AG08395 (cell line): ENCODE results near the gene SSUH2.

ENCODE experiments used
- DNase-seq: peaks from one replicate; pipeline ENCODE4 v3.0.0; 2012; ENCODE audit warnings: mixed read lengths, low spot score

Gene SSUH2

DNA sequence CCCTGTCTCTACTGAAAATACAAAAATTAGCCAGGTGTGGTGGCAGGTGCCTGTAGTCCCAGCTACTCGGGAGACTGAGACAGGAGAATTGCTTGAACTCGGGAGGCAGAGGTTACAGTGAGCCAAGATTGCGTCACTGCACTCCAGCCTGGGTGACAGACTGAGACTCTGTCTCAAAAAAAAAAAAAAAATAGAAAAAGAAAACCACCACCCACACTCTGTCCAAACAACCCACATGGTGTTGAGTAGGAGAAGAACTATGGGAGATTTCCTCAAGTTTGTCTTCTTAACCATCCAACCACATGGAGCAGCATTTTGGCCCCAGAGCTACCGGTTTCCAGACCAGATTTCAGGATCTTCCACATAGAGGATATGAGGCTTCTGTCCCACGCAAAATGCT is 64.2 kb downstream of the SSUH2 start:
- peak; percentile 23 for DNase-seq

DNA sequence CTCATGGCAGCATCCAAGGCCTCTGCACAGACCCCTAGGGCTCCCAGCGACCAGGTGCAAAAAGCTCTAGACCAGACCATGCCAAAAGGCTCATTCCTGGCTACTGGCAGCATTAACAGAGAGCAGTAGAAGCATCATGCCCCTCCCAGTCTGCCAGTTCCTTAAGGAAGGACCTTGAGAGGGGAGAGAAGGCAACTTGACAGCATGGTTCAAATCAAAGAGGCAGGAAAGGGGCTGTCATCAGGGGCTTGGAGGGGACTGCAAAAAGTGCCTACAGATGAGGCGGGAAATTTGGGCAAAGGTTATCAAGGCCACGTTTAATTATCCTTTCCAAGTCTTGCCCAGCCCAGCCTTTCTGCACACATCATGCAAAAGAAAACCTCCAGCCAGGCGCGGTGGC is 64.7 kb downstream of the SSUH2 start:
- DNase-seq = no peak

DNA sequence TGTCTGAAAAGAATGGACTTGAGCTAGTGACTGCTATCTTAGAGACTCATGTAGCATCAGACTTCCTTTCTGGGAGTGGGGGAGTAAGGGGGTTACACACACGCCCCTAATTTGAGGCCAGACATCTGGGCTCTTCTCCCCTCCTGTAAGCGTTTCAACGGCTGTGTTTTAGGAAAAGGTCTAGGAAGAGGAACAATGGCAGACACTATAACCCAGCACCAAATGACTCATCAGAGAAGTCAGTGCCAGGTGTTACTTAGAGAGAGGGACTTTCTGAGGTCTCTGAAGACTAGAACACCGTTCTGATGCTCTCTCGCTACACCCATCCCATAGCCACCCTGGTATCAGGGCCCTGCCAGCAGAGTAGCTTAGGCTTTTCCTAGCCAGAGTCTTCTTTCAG is 65.5 kb downstream of the SSUH2 start:
- no peak for DNase-seq

DNA sequence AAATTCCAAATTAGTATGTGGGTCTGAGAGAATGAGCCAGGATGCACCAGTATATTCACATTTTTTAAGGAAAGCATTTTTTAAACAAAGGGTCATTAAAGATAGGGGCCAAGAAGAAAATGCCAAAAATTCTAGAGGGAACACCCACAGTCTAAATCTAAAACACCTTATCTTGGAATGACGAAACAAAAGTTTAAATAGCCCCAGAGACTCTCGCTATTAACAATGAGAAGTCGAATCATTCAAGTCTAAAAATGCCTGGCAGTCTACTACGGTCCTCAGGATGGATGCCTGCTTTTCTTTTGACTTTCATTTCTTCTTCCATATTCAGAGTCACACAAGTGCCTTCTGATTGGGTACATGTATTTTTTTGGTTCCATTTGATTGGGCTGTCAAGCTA is 66.3 kb downstream of the SSUH2 start:
- DNase-seq = no peak

DNA sequence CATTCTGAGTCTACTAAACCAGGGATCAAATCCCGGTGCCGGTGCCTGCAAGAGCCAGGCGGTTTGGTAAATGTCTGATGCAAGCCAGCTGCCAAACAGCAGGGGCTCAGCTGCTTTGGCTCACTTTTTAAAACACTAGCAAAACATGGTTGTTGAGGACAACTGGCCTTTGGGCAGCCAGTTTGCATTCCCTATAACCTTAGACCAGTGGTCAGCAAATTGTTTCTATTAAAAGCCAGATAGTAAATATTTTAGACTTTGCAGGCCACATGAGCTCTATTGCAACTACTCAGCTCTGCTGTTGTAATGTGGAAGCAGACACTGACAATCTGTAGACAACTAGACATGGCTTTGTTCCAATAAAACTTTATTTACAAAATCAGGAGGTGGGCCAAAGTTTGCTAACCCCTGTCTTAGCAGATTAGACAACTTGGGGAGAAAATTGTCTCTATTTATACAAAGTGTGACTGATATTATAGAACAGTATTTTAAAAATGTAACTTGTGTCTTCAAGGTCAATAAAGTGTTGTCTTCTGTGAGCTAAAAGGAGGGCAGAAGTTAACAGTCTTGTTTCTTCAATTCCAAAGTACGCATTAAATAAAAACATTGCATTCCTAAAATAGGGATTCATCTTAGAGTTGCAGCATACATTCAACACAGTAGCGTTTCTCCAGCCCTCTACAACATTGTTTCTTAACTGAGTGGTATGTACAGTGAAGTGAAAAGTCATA is 67.6 kb downstream of the SSUH2 start:
- no peak for DNase-seq

GRCh38 chr3:8576436-8576835 is 68.2 kb downstream of the SSUH2 start:
- DNase-seq = no peak

GRCh38 chr3:8575364-8576104 is 69.1 kb downstream of the SSUH2 start:
- peak; percentile 25 for DNase-seq

- DNase-seq = no peak
Measured at GRCh38 chr3:8574670-8575322, 69.8 kb downstream of the SSUH2 start.

DNA sequence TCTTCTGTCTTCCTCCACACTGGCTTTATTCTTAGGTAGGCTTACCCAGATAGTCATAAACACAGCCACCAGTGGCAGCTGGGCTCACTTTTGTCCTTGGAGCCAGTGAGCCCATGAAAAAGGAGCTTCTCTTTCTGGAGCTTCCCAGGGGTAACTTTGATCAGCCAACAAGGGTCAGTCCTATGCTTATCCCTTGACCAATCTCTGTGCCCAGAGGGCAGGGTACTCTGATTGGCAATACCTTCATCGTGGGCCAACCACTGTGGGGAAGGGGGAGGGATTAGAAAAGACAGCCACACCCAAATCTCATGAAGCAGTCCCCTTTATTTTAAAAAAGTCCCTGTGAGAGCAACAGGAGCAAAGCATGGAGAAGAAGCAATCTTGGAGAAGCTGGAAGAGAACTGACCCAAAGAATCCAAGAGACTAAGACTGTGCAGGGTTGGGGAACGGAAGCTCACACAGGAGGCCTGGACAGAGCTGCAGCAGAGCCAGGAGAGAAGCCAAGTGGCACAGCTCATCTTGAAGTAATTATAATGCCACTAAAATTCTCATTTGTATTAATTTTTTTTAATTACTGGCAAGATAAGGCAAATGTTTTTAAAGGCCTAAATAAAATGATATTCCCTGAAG is 70.4 kb downstream of the SSUH2 start:
- DNase-seq = no peak

- peak; percentile 41 for DNase-seq
Measured at GRCh38 chr3:8573342-8573926, 71.2 kb downstream of the SSUH2 start.

DNA sequence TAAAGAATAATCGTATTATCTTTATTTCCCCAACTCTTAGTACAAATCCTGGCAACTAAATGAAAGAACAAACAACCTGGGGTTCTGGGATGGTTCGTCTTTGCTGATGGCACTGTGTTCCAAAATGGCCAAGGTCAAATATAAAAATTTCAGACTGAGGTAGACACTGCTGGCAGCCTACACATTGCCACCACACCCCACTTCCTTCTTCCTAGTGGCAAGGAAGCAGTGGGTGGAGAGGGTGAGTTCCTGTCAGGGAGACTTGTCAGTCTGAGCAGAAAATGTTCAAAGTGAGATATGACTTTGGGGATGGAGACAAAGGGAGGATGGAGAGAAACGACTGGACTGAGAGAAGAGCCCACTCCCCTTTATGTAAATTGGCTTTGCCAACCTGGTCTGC is 73.3 kb downstream of the SSUH2 start:
- no peak for DNase-seq
